A549 (cell line): ENCODE data around the gene CDC42BPB. TPM values are rescaled to one million over a fixed set of nuclear protein-coding genes. Genes with fewer than 3 reads are reported as not detected.
A peak's percentile ranks its signal among the peaks of the same experiment; 100 is the strongest.

ENCODE experiments used
- ATAC-seq, 2 experiments: fragments of 200-7000 bp in 1 of 2; fragments of >200 bp in 1 of 2; cut with Nextera tagmentation in 1 of 2; cut with Tn5 transposase in 1 of 2; 3 replicates each; pipeline versions ENCODE4 v1.8.0 to v1.9.1; 2018 to 2020; ENCODE audit warnings: mild to moderate bottlenecking in 1 of 2, moderate library complexity in 1 of 2
- CTCF ChIA-PET: fragments of 300-600 bp; sonication (Branson Sonifier 250); formaldehyde crosslinking; extraction: SDS; loops from one replicate; lab custom pipeline; 2021; ENCODE audit warnings: antibody characterized with exemption, inconsistent platforms; lab: Yijun Ruan, JAX
- POLR2A ChIA-PET: fragments of 350-600 bp; formaldehyde crosslinking; extraction: SDS; loops from one replicate; lab custom pipeline; 2021; ENCODE audit warnings: antibody characterized with exemption, inconsistent platforms; lab: Yijun Ruan, JAX
- DNase-seq, 2 experiments: peaks; one replicate each; pipeline versions ENCODE4 v3.0.0 to v3.0.0-alpha.2; 2011 to 2016; ENCODE audit warnings: low read depth in 1 of 2, low spot score in 1 of 2
- FAIRE-seq: peaks from 2 replicates; lab custom pipeline; 2011; peaks lifted over from hg19 to GRCh38; lab: Jason Lieb, UNC
- H3K27ac ChIP-seq, 2 experiments: fragments of >200 bp; sonication (Bioruptor Twin); formaldehyde crosslinking; 3 replicates each; pipeline ENCODE4 v1.5.1; 2016 to 2017
- H3K4me1 ChIP-seq: fragments of >200 bp; sonication (Bioruptor Twin); formaldehyde crosslinking; 3 replicates; pipeline ENCODE4 v1.6.1; 2016
- H3K4me2 ChIP-seq: fragments of >200 bp; sonication (Bioruptor Twin); formaldehyde crosslinking; 3 replicates; pipeline ENCODE4 v1.6.1; 2016
- H3K4me3 ChIP-seq: fragments of >200 bp; sonication (Bioruptor Twin); formaldehyde crosslinking; 3 replicates; pipeline ENCODE4 v1.5.1; 2016
- H3K9me3 ChIP-seq: fragments of >200 bp; sonication (Bioruptor Twin); formaldehyde crosslinking; 3 replicates; pipeline ENCODE4 v1.6.1; 2016
- ATOH8 ChIP-seq: fragments of 250-450 bp; sonication (Bioruptor Pico); IDR thresholded peaks from 2 replicates; pipeline ENCODE4 v1.5.0; 2020; ENCODE audit warnings: low read depth, mild to moderate bottlenecking, moderate library complexity
- CBX2 ChIP-seq: fragments of 200-600 bp; sonication (generic); IDR thresholded peaks from 2 replicates; pipeline ENCODE4 v1.6.1; 2016; ENCODE audit warnings: low read depth, mild to moderate bottlenecking, borderline replicate concordance
- CEBPB ChIP-seq, 2 experiments: fragments of >200 bp in 1 of 2; sonication (Bioruptor Twin) in 1 of 2; formaldehyde crosslinking in 1 of 2; IDR thresholded peaks; 2 replicates each; pipeline ENCODE4 v1.6.1; 2012 to 2016
- E2F6 ChIP-seq: IDR thresholded peaks from 2 replicates; pipeline ENCODE4 v1.6.1; 2012; ENCODE audit warnings: low read depth, borderline replicate concordance
- EHMT2 ChIP-seq: fragments of 200-600 bp; sonication (generic); IDR thresholded peaks from 2 replicates; pipeline ENCODE4 v1.6.1; 2016; ENCODE audit warnings: antibody characterized with exemption, low read depth, mild to moderate bottlenecking, moderate library complexity
- ELK1 ChIP-seq: fragments of 150-350 bp; IDR thresholded peaks from 2 replicates; pipeline ENCODE4 v1.6.1; 2014; ENCODE audit warnings: low read depth, mild to moderate bottlenecking, low read length
- GATA3 ChIP-seq: IDR thresholded peaks from 2 replicates; pipeline ENCODE4 v1.6.1; 2012; ENCODE audit warnings: borderline replicate concordance
- HMGXB4 ChIP-seq: fragments of 250-450 bp; sonication (Bioruptor Pico); IDR thresholded peaks from 2 replicates; pipeline ENCODE4 v1.5.0; 2021; ENCODE audit warnings: mild to moderate bottlenecking, moderate library complexity, borderline replicate concordance
- JUN ChIP-seq, 2 experiments: fragments of >200 bp; sonication (Bioruptor Twin); formaldehyde crosslinking; IDR thresholded peaks; 2 replicates in 1 of 2; 3 replicates in 1 of 2; pipeline ENCODE4 v1.6.1; 2016 to 2017
- KDM1A ChIP-seq: fragments of 200-600 bp; sonication (generic); IDR thresholded peaks from 2 replicates; pipeline ENCODE4 v1.6.1; 2016; ENCODE audit warnings: low read depth, mild to moderate bottlenecking
- MYC ChIP-seq: IDR thresholded peaks from 2 replicates; pipeline ENCODE4 v1.6.1; 2012; ENCODE audit warnings: mild to moderate bottlenecking, inconsistent platforms, low read length, improper control_type of control experiment, borderline replicate concordance
- NFE2L2 ChIP-seq: fragments of 150-350 bp; conservative IDR thresholded peaks from 2 replicates; pipeline ENCODE4 v1.6.1; 2014; ENCODE audit warnings: low read length
- NPAS2 ChIP-seq: fragments of 250-450 bp; sonication (Bioruptor Pico); IDR thresholded peaks from 2 replicates; pipeline ENCODE4 v1.8.0; 2022; ENCODE audit warnings: mild to moderate bottlenecking, moderate library complexity, borderline replicate concordance
- NR3C1 ChIP-seq: fragments of >200 bp; sonication (Bioruptor Twin); formaldehyde crosslinking; IDR thresholded peaks from 3 replicates; pipeline ENCODE4 v1.6.1; 2017
- POLR2AphosphoS2 ChIP-seq: conservative IDR thresholded peaks from 2 replicates; pipeline ENCODE4 v1.6.1; 2012; ENCODE audit warnings: low read length, improper control_type of control experiment, inconsistent platforms
- RAD21 ChIP-seq, 2 experiments: fragments of >200 bp in 1 of 2; sonication (Bioruptor Twin) in 1 of 2; formaldehyde crosslinking in 1 of 2; IDR thresholded peaks in 1 of 2; conservative IDR thresholded peaks in 1 of 2; 2 replicates in 1 of 2; 3 replicates in 1 of 2; pipeline ENCODE4 v1.6.1; 2012 to 2018; ENCODE audit warnings: inconsistent platforms in 1 of 2
- RARB ChIP-seq: fragments of 250-450 bp; sonication (Bioruptor Pico); IDR thresholded peaks from 2 replicates; pipeline ENCODE4 v1.8.0; 2021; ENCODE audit warnings: mild to moderate bottlenecking, moderate library complexity
- RCOR1 ChIP-seq: fragments of 150-350 bp; IDR thresholded peaks from 2 replicates; pipeline ENCODE4 v1.6.1; 2014; ENCODE audit warnings: antibody characterized with exemption, low read length, low read depth
- RNF2 ChIP-seq: fragments of 200-600 bp; sonication (generic); IDR thresholded peaks from 2 replicates; pipeline ENCODE4 v1.6.1; 2016; ENCODE audit warnings: low read depth, mild to moderate bottlenecking, antibody characterized with exemption, moderate library complexity, borderline replicate concordance
- SMC3 ChIP-seq: fragments of >200 bp; sonication (Bioruptor Twin); formaldehyde crosslinking; IDR thresholded peaks from 3 replicates; pipeline ENCODE4 v1.6.1; 2018; ENCODE audit warnings: inconsistent platforms
- TFCP2L1 ChIP-seq: fragments of 250-450 bp; sonication (Bioruptor Pico); IDR thresholded peaks from 2 replicates; pipeline ENCODE4 v1.5.0; 2021; ENCODE audit warnings: mild to moderate bottlenecking
- TP53 ChIP-seq: fragments of 250-450 bp; sonication (Bioruptor Pico); IDR thresholded peaks from 2 replicates; pipeline ENCODE4 v1.5.0; 2021; ENCODE audit warnings: mild to moderate bottlenecking, moderate library complexity
- ZC3H11A ChIP-seq: fragments of 450-650 bp; IDR thresholded peaks from 2 replicates; pipeline ENCODE4 v1.6.1; 2014; ENCODE audit warnings: antibody characterized with exemption, mild to moderate bottlenecking
- ZFP36 ChIP-seq: fragments of 450-650 bp; IDR thresholded peaks from 2 replicates; pipeline ENCODE4 v1.6.1; 2014; ENCODE audit warnings: borderline replicate concordance; ENCODE audit not compliant: partially characterized antibody
- ZNF302 ChIP-seq: fragments of 250-450 bp; sonication (Bioruptor Pico); IDR thresholded peaks from 2 replicates; pipeline ENCODE4 v1.9.0; 2021; ENCODE audit warnings: inconsistent platforms, mild to moderate bottlenecking, moderate library complexity
- ZSCAN20 ChIP-seq: fragments of 250-450 bp; sonication (Bioruptor Pico); IDR thresholded peaks from 2 replicates; pipeline ENCODE4 v1.8.0; 2022; ENCODE audit warnings: mild to moderate bottlenecking, moderate library complexity
- WGBS: methylation state at CpG from one replicate; pipeline ENCODE4 v1.1.6; 2017; ENCODE audit errors: missing lambda C conversion rate; 5-methylcytosine and 5-hydroxymethylcytosine counted together
- polyA plus RNA-seq, 4 experiments: library from polyadenylated mRNA; depleted of rRNA in 3 of 4; stranded (reverse); fragments of >200 nt; fragmentation: RNase III in 1 of 4; extraction: RNeasy Plus Mini Kit Qiagen cat#74134 plus additional on column Dnase treatment in 1 of 4; gene quantifications; 2 replicates in 3 of 4; 3 replicates in 1 of 4; pipeline ENCODE4 v1.2.3, GENCODE V29; 2011 to 2017
- TF ChIP-seq, protein P1 (sequence below): IDR thresholded peaks from 2 replicates; pipeline ENCODE4 v1.6.1; 2012
- TF ChIP-seq, protein P2 (sequence below): fragments of >200 bp; sonication (Bioruptor Twin); formaldehyde crosslinking; IDR thresholded peaks from 3 replicates; pipeline ENCODE4 v1.6.1; 2016

CDC42BPB gene
- polyA plus RNA-seq, 2 of the 4 experiments (the other 2 are of a cell fraction): 56.4 to 57.1 TPM

DNA sequence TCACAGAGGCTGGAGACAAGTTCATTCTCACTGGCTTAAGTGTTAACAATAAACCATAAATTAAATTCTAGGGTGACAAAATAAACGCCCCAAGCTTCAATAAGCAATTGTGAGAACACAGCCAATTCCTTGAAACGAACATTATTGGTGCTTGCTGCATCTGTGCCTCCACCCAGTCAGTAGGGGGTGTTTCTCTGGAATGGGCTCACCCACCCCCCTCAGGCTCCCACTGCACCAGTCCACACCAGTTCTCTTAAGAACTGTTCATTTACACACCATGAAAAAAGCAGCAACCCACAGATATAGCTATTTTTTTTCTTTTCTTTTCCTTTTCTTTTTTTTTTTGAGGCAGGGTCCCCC lies 34.7 kb downstream of the CDC42BPB start:
- TF ChIP-seq RNF2 (no peak), ATOH8 (CRISPR knock-in tag) (no peak), MYC (no peak), CEBPB (IDR thresholded peaks at IDR 0.05) (no peak), POLR2AphosphoS2 (no peak), RAD21 (conservative IDR thresholded peaks at IDR 0.05 in 1 of 2, IDR thresholded peaks at IDR 0.05 in 1 of 2) (no peak), JUN (IDR thresholded peaks at IDR 0.05) (no peak), GATA3 (no peak), EHMT2 (no peak), ZC3H11A (no peak), TP53 (CRISPR knock-in tag) (no peak), ZFP36 (no peak)
- TF ChIP-seq, protein P1, sequence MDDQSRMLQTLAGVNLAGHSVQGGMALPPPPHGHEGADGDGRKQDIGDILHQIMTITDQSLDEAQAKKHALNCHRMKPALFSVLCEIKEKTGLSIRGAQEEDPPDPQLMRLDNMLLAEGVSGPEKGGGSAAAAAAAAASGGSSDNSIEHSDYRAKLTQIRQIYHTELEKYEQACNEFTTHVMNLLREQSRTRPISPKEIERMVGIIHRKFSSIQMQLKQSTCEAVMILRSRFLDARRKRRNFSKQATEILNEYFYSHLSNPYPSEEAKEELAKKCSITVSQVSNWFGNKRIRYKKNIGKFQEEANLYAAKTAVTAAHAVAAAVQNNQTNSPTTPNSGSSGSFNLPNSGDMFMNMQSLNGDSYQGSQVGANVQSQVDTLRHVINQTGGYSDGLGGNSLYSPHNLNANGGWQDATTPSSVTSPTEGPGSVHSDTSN: no peak
- TF ChIP-seq, all 56 proteins: peak for 0
- H3K9me3 ChIP-seq: no peaks in the 10 kb centered on the region
- ATAC-seq: peak; percentile 39 to 60; a peak in 3 of 6 replicates
- no peak overlapping the region for H3K4me3 ChIP-seq
- no peak for FAIRE-seq
- ChIA-PET POLR2A (interaction anchor here (0.8 kb wide), 1 partner anchor 12 kb away, joined by 4 read pairs; no protein-coding TSS in a partner anchor), CTCF (interaction anchor here (0.6 kb wide), 1 partner anchor 9 kb away, joined by 3 read pairs; no protein-coding TSS in a partner anchor)
- H3K4me1 ChIP-seq: peaks cover 20% of the 10 kb centered on the region
- 35% methylated on average over 2 of the region's 2 CpGs for WGBS
- DNase-seq: no peak
- 0 out of 6 replicates have a peak overlapping the region, but pooled peaks of 1 of the 2 experiments have one; percentile 47 for H3K27ac ChIP-seq
- H3K4me2 ChIP-seq: peak overlapping the region; percentile 43

GRCh38 chr14:103022002-103022684 lies 35.2 kb downstream of the CDC42BPB start:
- ChIA-PET POLR2A (no interaction called here), CTCF (interaction anchor here (0.6 kb wide), 2 partner anchors 9 to 31 kb away, joined by 3 read pairs; no protein-coding TSS in a partner anchor)
- DNase-seq (no peak), FAIRE-seq (no peak), ATAC-seq (peak; percentile 36 to 61; a peak in 3 of 6 replicates)
- H3K9me3 ChIP-seq: no peaks in the 10 kb centered on the region
- 44% methylated on average over 12 of the region's 12 CpGs for WGBS
- no peak overlapping the region for H3K4me3 ChIP-seq
- H3K4me1 ChIP-seq: peaks cover 20% of the 10 kb centered on the region
- H3K27ac ChIP-seq: peak overlapping the region in 1 of 2 experiments; percentile 47; a peak in 1 of 6 replicates
- H3K4me2 ChIP-seq: peak overlapping the region; percentile 43
- TF ChIP-seq NR3C1: no peak
- no peak for TF ChIP-seq E2F6
- no peak for TF ChIP-seq SMC3
- no peak for TF ChIP-seq RCOR1
- TF ChIP-seq, protein P2, sequence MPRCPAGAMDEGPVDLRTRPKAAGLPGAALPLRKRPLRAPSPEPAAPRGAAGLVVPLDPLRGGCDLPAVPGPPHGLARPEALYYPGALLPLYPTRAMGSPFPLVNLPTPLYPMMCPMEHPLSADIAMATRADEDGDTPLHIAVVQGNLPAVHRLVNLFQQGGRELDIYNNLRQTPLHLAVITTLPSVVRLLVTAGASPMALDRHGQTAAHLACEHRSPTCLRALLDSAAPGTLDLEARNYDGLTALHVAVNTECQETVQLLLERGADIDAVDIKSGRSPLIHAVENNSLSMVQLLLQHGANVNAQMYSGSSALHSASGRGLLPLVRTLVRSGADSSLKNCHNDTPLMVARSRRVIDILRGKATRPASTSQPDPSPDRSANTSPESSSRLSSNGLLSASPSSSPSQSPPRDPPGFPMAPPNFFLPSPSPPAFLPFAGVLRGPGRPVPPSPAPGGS: no peak
- TF ChIP-seq CBX2: no peak
- TF ChIP-seq ATOH8 (CRISPR knock-in tag): no peak
- TF ChIP-seq HMGXB4 (CRISPR knock-in tag): no peak
- TF ChIP-seq ZNF302 (CRISPR knock-in tag): no peak
- TF ChIP-seq TFCP2L1: no peak
- no peak for TF ChIP-seq RARB
- TF ChIP-seq NPAS2 (CRISPR knock-in tag): no peak
- TF ChIP-seq NFE2L2: no peak
- TF ChIP-seq ELK1: no peak
- no peak for TF ChIP-seq KDM1A
- TF ChIP-seq ZSCAN20 (CRISPR knock-in tag): no peak
- TF ChIP-seq MYC: no peak
